ENCODE measurements around the gene NUAK1. TPM values are rescaled to one million over a fixed set of nuclear protein-coding genes. Genes with fewer than 3 reads are reported as not detected.

NUAK1 gene
- total RNA-seq, 1 experiment from 2014 or later: 10.1 TPM

DNA sequence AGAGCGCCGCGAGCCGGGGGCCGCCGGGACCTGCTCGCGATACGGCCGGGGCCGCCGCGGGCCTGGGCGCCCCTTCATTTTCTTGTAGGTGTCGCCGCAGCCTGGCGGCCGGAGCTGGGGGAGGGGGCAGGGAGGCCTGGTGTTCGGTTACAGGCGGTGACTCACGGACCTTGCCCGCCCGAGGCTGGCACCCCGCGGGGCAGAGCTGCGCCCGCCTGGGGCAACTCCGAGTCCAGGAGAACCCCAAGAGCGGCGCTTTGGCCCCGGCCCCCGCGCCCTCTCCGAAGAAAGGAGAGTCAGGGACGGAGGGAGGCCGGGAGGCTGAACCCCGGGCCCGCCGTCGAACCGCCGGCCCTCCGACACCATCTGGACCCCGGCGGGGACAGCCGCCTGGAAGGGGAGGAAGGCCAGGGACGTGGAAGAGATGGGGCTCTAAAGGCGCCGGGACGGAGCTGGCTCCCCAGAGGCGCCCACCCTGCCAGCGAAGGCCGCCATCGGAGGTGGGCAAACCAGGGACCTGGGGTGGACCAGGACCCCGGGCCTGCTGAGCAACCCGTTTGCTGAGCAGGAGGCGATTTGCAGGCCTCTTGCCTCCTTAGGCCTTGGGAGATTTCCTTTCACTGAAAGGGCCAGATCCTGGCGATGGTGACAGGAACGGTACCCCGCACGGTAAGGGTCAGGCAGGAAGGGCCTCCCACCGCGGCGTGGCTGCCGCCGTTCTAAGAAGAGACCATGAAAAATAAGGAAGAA lies 843 bp upstream of the NUAK1 start:
- Histone ChIP-seq H3K4me1 (ENCODE audit: insufficient read depth, low read length) (peaks cover 10% of the 10 kb centered on the region; the same call in 1 of the 2 replicates), H4K8ac (replicated peaks; ENCODE audit: insufficient read length, low read depth, low read length) (no peak overlapping the region), H3K23ac (ENCODE audit: insufficient read length, low read depth, low read length) (no peak overlapping the region), H3K79me1 (ENCODE audit: insufficient read depth, low read depth, low read length, poor library complexity, severe bottlenecking) (no peaks in the 10 kb centered on the region), H3K4me2 (ENCODE audit: insufficient read depth, insufficient read length, low read length) (peak overlapping the region; percentile 55), H2BK12ac (ENCODE audit: insufficient read length, low read depth, low read length) (no peak overlapping the region), H3K4ac (ENCODE audit: low read depth, low read length) (peak overlapping the region; percentile 87), H4K5ac (ENCODE audit: insufficient read length, low read depth, low read length) (no peak overlapping the region), H3K9me3 (ENCODE audit: control insufficient read depth, low read depth, low read length) (no peaks in the 10 kb centered on the region), H3K79me2 (ENCODE audit: insufficient read depth, low read length) (peaks cover 11% of the 10 kb centered on the region; the same call in 1 of the 2 replicates), H3K14ac (ENCODE audit: insufficient read depth, low read length) (peak overlapping the region; percentile 93), H3T11ph (ENCODE audit: low read length) (no peak overlapping the region), H3K23me2 (ENCODE audit: insufficient read length, low read depth, low read length, poor library complexity, severe bottlenecking) (peaks cover 22% of the 10 kb centered on the region), H3K9ac (ENCODE audit: extremely low read depth, insufficient read length, low read length) (peak overlapping the region; percentile 74), H2BK15ac (ENCODE audit: low read depth, low read length) (no peak overlapping the region), H3K56ac (ENCODE audit: insufficient read length, low read depth, low read length) (no peak overlapping the region), H4K91ac (ENCODE audit: insufficient read length, low read depth, low read length) (peak overlapping the region; percentile 91), H3K18ac (ENCODE audit: insufficient read length, low read depth, low read length) (peak overlapping the region; percentile 82), H2AK5ac (ENCODE audit: insufficient read length, low read length) (no peak overlapping the region), H4K20me1 (ENCODE audit: control insufficient read depth, insufficient read depth, insufficient read length) (no peaks in the 10 kb centered on the region), H2BK5ac (ENCODE audit: insufficient read length, low read length) (no peak overlapping the region), H2BK20ac (ENCODE audit: low read depth, low read length, poor library complexity, severe bottlenecking) (no peak overlapping the region), H2AFZ (ENCODE audit: low read length) (no peak overlapping the region), H2BK120ac (ENCODE audit: low read depth, low read length, poor library complexity, severe bottlenecking) (no peak overlapping the region), H3K27me3 (ENCODE audit: insufficient read depth, low read length) (no peaks in the 10 kb centered on the region), H3K27ac (ENCODE audit: insufficient read length, low read depth, low read length) (no peak overlapping the region)
- Mint-ChIP-seq H3K4me3 (peak overlapping the region; percentile 79 to 82), H3K9me3 (no peaks in the 10 kb centered on the region), H3K27me3 (ENCODE audit: low read depth) (peaks cover 13% of the 10 kb centered on the region), H3K36me3 (ENCODE audit: insufficient read depth in 1 of 3, low read depth in 3 of 3) (0 out of 7 replicates have a peak, but pooled peaks cover 0 to 3% (median 0%) of the 10 kb centered on the region in 3 experiments), H3K27ac (peak overlapping the region in 2 of 3 experiments; percentile 41 to 69; a peak in 4 of 7 replicates), H3K4me1 (peaks cover 58 to 68% of the 10 kb centered on the region in 2 experiments)
- TF ChIP-seq, protein P1, sequence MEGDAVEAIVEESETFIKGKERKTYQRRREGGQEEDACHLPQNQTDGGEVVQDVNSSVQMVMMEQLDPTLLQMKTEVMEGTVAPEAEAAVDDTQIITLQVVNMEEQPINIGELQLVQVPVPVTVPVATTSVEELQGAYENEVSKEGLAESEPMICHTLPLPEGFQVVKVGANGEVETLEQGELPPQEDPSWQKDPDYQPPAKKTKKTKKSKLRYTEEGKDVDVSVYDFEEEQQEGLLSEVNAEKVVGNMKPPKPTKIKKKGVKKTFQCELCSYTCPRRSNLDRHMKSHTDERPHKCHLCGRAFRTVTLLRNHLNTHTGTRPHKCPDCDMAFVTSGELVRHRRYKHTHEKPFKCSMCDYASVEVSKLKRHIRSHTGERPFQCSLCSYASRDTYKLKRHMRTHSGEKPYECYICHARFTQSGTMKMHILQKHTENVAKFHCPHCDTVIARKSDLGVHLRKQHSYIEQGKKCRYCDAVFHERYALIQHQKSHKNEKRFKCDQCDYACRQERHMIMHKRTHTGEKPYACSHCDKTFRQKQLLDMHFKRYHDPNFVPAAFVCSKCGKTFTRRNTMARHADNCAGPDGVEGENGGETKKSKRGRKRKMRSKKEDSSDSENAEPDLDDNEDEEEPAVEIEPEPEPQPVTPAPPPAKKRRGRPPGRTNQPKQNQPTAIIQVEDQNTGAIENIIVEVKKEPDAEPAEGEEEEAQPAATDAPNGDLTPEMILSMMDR (conservative IDR thresholded peaks at IDR 0.05): no peak
- WGBS (ENCODE audit: extremely low coverage, insufficient read length, low lambda C conversion rate): no CpG with 5 or more reads among the region's 66 CpGs
- peak; percentile 95 for DNase-seq

All from H9 (cell line).